Naive thymus-derived CD4-positive, alpha-beta T cell (primary cell): ENCODE data around the gene CX3CR1. TPM values are rescaled to one million over a fixed set of nuclear protein-coding genes. Genes with fewer than 3 reads are reported as not detected.
A peak's percentile ranks its signal among the peaks of the same experiment; 100 is the strongest.

Experiments
- ATAC-seq: fragments of 150-1000 bp; cut with Tn5 transposase; 2 replicates; pipeline ENCODE4 v1.10.0; 2021; ENCODE audit warnings: mild to moderate bottlenecking, moderate library complexity
- CTCF ChIA-PET: fragments of 350-600 bp; sonication (Branson Sonifier 250); formaldehyde crosslinking; loops from one replicate; lab custom pipeline; 2021; ENCODE audit warnings: antibody characterized with exemption; lab: Charles Lee
- POLR2A ChIA-PET: fragments of 350-600 bp; sonication (Branson Sonifier 250); formaldehyde crosslinking; loops from one replicate; lab custom pipeline; 2021; ENCODE audit warnings: antibody characterized with exemption, inconsistent platforms; lab: Charles Lee
- DNase-seq, 9 donors: peaks; one replicate each; pipeline versions ENCODE4 v3.0.0 to v3.0.0-alpha.2; 2020 to 2022; ENCODE audit warnings: mixed read lengths in 1 of 9
- H3K27ac ChIP-seq: one replicate; pipeline ENCODE4 v1.7.0; 2013; ENCODE audit warnings: mild to moderate bottlenecking, low read depth, low read length, moderate library complexity
- H3K27me3 ChIP-seq, 2 donors: one replicate each; pipeline ENCODE4 v1.7.0; 2013; ENCODE audit warnings: low read length in 2 of 2, mild to moderate bottlenecking in 2 of 2, moderate library complexity in 2 of 2; ENCODE audit not compliant: control insufficient read depth in 2 of 2, insufficient read depth in 2 of 2
- H3K36me3 ChIP-seq, 3 experiments: 1 replicate in 2 of 3; 2 replicates in 1 of 3; pipeline ENCODE4 v1.7.0; 2013; ENCODE audit warnings: low read length in 3 of 3, mild to moderate bottlenecking in 3 of 3, moderate library complexity in 1 of 3; ENCODE audit not compliant: insufficient read depth in 3 of 3, control insufficient read depth in 2 of 3
- H3K4me1 ChIP-seq, 2 donors: one replicate each; pipeline ENCODE4 v1.7.0; 2013; ENCODE audit warnings: low read length in 2 of 2, mild to moderate bottlenecking in 2 of 2, moderate library complexity in 1 of 2; ENCODE audit not compliant: control insufficient read depth in 2 of 2, insufficient read depth in 2 of 2
- H3K4me3 ChIP-seq: 2 replicates; pipeline ENCODE4 v1.7.0; 2013; ENCODE audit warnings: mild to moderate bottlenecking, low read length
- H3K9me3 ChIP-seq, 3 experiments: 1 replicate in 2 of 3; 2 replicates in 1 of 3; pipeline ENCODE4 v1.7.0; 2013; ENCODE audit warnings: low read length in 3 of 3; ENCODE audit not compliant: control insufficient read depth in 2 of 3
- H3K27ac Mint-ChIP-seq, 9 donors: one replicate each; pipeline ENCODE4 v1.8.0; 2020 to 2022; ENCODE audit warnings: mixed read lengths in 9 of 9, mild to moderate bottlenecking in 8 of 9, moderate library complexity in 5 of 9, inconsistent platforms in 2 of 9
- H3K27me3 Mint-ChIP-seq, 5 donors: one replicate each; pipeline ENCODE4 v1.8.0; 2021 to 2022; ENCODE audit warnings: mixed read lengths in 5 of 5, mild to moderate bottlenecking in 1 of 5
- H3K36me3 Mint-ChIP-seq, 5 donors: one replicate each; pipeline ENCODE4 v1.8.0; 2020 to 2022; ENCODE audit warnings: mixed read lengths in 5 of 5, mild to moderate bottlenecking in 3 of 5, inconsistent platforms in 1 of 5
- H3K4me1 Mint-ChIP-seq, 7 donors: one replicate each; pipeline ENCODE4 v1.8.0; 2020 to 2022; ENCODE audit warnings: mixed read lengths in 7 of 7, mild to moderate bottlenecking in 3 of 7, inconsistent platforms in 1 of 7
- H3K4me3 Mint-ChIP-seq, 10 donors: one replicate each; pipeline ENCODE4 v1.8.0; 2020 to 2022; ENCODE audit warnings: mild to moderate bottlenecking in 10 of 10, mixed read lengths in 10 of 10, moderate library complexity in 6 of 10, inconsistent platforms in 2 of 10
- H3K9me3 Mint-ChIP-seq, 11 donors: one replicate each; pipeline ENCODE4 v1.8.0; 2020 to 2022; ENCODE audit warnings: mixed read lengths in 11 of 11, mild to moderate bottlenecking in 4 of 11, inconsistent platforms in 1 of 11, moderate library complexity in 1 of 11
- intact Hi-C, 2 donors: fragments of 100-400 bp; cut with micrococcal nuclease; formaldehyde crosslinking; loops; one replicate each; pipeline ENCODE4 v1.15.1; 2023
- polyA plus RNA-seq, 2 donors: library from polyadenylated mRNA; unstranded; fragments of 300-500 nt; fragmentation: Illumina TruSeq; gene quantifications; one replicate each; pipeline ENCODE4 v1.2.3, GENCODE V29; 2021
- total RNA-seq, 6 experiments: library from RNA in 5 of 6; stranded (reverse) in 5 of 6; gene quantifications; 1 replicate in 5 of 6; 2 replicates in 1 of 6; pipeline ENCODE4 v1.2.3 and lab custom pipeline; 2021 to 2026

The CX3CR1 gene
- total and polyA plus RNA-seq, 7 experiments from 2014 or later: 0.54 to 66.6 (median 1.1) TPM

DNA sequence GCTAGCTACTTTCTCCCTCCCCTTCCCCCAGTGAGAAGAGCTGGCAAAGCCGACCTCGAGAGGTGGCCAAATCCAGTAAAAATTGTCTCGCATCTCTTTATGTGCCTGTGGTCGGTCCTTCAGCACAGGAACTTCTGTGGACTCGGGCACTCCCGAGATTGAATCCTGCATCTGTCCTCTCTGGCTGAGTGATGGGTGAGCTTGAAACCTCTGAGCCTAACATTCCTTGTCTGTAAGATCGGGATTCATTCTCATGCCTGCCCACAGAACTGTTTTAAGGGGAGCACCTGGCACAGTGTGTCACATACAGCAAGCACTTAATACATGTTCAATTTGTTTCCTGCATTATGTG, 11.3 kb downstream of the CX3CR1 start:
- no peaks in the 10 kb centered on the region for H3K9me3 ChIP-seq
- H3K4me1 Mint-ChIP-seq: peaks cover 7 to 50% (median 14%) of the 10 kb centered on the region in 7 donors
- H3K36me3 ChIP-seq: no peaks in the 10 kb centered on the region
- H3K36me3 Mint-ChIP-seq: peaks cover 0 to 32% (median 0%) of the 10 kb centered on the region in 5 donors
- intact Hi-C loops: loop anchor here in 1 of 2 donors (1.0 kb wide), 1 partner anchor 20 kb away; no protein-coding TSS in a partner anchor
- peaks cover 0 to 7% (median 0%) of the 10 kb centered on the region in 11 donors for H3K9me3 Mint-ChIP-seq
- ChIA-PET POLR2A (no interaction called here), CTCF (interaction anchor here (0.8 kb wide), 1 partner anchor 20 kb away, joined by 3 read pairs; no protein-coding TSS in a partner anchor)
- no peaks in the 10 kb centered on the region for H3K27me3 ChIP-seq
- H3K27ac ChIP-seq: no peak overlapping the region
- peaks cover 11 to 56% of the 10 kb centered on the region in 2 donors for H3K4me1 ChIP-seq
- H3K27ac Mint-ChIP-seq: peak overlapping the region in 4 of 9 donors; percentile 29 to 99 (median 63)
- H3K4me3 Mint-ChIP-seq: no peak overlapping the region
- peaks cover 0 to 3% (median 0%) of the 10 kb centered on the region in 5 donors for H3K27me3 Mint-ChIP-seq
- DNase-seq (no peak), ATAC-seq (no peak)
- H3K4me3 ChIP-seq: no peak overlapping the region

GRCh38 chr3:39267631-39268548, 11.9 kb downstream of the CX3CR1 start:
- intact Hi-C loops: loop anchor here in 1 of 2 donors (1.0 kb wide), 1 partner anchor 20 kb away; no protein-coding TSS in a partner anchor
- Histone ChIP-seq H3K27me3 (no peaks in the 10 kb centered on the region), H3K27ac (no peak overlapping the region), H3K9me3 (no peaks in the 10 kb centered on the region), H3K4me3 (no peak overlapping the region), H3K36me3 (no peaks in the 10 kb centered on the region), H3K4me1 (peaks cover 11 to 62% of the 10 kb centered on the region in 2 donors)
- Mint-ChIP-seq H3K36me3 (peaks cover 0 to 33% (median 0%) of the 10 kb centered on the region in 5 donors), H3K27ac (peak overlapping the region in 8 of 9 donors; percentile 6 to 99 (median 71)), H3K27me3 (peaks cover 0 to 9% (median 0%) of the 10 kb centered on the region in 5 donors), H3K9me3 (peaks cover 0 to 8% (median 0%) of the 10 kb centered on the region in 11 donors), H3K4me3 (peak overlapping the region in 6 of 10 donors; percentile 20 to 81 (median 26)), H3K4me1 (peaks cover 7 to 56% (median 14%) of the 10 kb centered on the region in 7 donors)
- ATAC-seq: peak; percentile 92
- peak in 8 of 9 donors; percentile 11 to 74 (median 30) for DNase-seq
- ChIA-PET CTCF (no interaction called here), POLR2A (no interaction called here)

DNA sequence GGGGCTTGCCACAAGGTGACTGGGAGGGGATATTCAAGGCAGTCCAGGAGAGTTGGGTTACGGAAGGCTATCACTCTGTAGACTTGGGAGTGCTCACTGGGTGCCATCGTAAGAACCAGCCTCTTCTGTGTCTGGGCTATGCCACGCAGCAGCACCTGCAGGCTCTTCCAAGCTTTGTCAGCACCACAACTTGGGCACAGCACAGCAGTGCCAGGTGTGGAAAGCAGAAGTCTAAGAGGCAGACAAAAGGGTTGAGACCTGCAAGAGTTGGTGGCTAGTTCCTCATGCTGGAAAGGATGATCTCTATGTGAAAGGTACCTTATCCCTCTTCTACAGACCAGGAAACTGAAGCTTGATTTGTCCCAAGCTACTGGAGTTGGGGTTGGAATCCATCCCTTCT, 15.8 kb downstream of the CX3CR1 start:
- no peak for ATAC-seq

GRCh38 chr3:39263576-39263975, 16.3 kb downstream of the CX3CR1 start:
- ATAC-seq: no peak
- H3K27me3 ChIP-seq: no peaks in the 10 kb centered on the region
- no peak for DNase-seq
- peaks cover 14 to 68% (median 19%) of the 10 kb centered on the region in 7 donors for H3K4me1 Mint-ChIP-seq
- no peak overlapping the region for H3K4me3 Mint-ChIP-seq
- H3K27ac Mint-ChIP-seq: no peak overlapping the region
- H3K9me3 Mint-ChIP-seq: peaks cover 0 to 8% (median 0%) of the 10 kb centered on the region in 11 donors
- no peak overlapping the region for H3K4me3 ChIP-seq
- intact Hi-C loops: no loop called here
- peaks cover 11 to 78% of the 10 kb centered on the region in 2 donors for H3K4me1 ChIP-seq
- H3K27me3 Mint-ChIP-seq: peaks cover 0 to 18% (median 9%) of the 10 kb centered on the region in 5 donors
- H3K36me3 ChIP-seq: no peaks in the 10 kb centered on the region
- H3K27ac ChIP-seq: no peak overlapping the region
- ChIA-PET CTCF (interaction anchor here (1.0 kb wide), 1 partner anchor 25 kb away, joined by 3 read pairs; no protein-coding TSS in a partner anchor), POLR2A (no interaction called here)
- H3K9me3 ChIP-seq: no peaks in the 10 kb centered on the region
- peaks cover 0 to 31% (median 0%) of the 10 kb centered on the region in 5 donors for H3K36me3 Mint-ChIP-seq

More for the DNA sequence above, 15.8 kb downstream of the CX3CR1 start:
- H3K27ac ChIP-seq: no peak overlapping the region
- H3K9me3 ChIP-seq: no peaks in the 10 kb centered on the region
- Mint-ChIP-seq H3K4me1 (peaks cover 14 to 66% (median 20%) of the 10 kb centered on the region in 7 donors), H3K36me3 (peaks cover 0 to 31% (median 0%) of the 10 kb centered on the region in 5 donors), H3K4me3 (peak overlapping the region in 1 of 10 donors; percentile 37), H3K27me3 (peaks cover 0 to 15% (median 9%) of the 10 kb centered on the region in 5 donors), H3K27ac (no peak overlapping the region), H3K9me3 (peaks cover 0 to 8% (median 0%) of the 10 kb centered on the region in 11 donors)
- CTCF ChIA-PET: interaction anchor here (1.0 kb wide), 1 partner anchor 24 kb away, joined by 3 read pairs; no protein-coding TSS in a partner anchor
- H3K4me3 ChIP-seq: no peak overlapping the region
- POLR2A ChIA-PET: no interaction called here
- DNase-seq: no peak
- H3K36me3 ChIP-seq: no peaks in the 10 kb centered on the region
- no peaks in the 10 kb centered on the region for H3K27me3 ChIP-seq
- peaks cover 11 to 78% of the 10 kb centered on the region in 2 donors for H3K4me1 ChIP-seq
- intact Hi-C loops: no loop called here

GRCh38 chr3:39262846-39263245, 17.0 kb downstream of the CX3CR1 start:
- DNase-seq (no peak), ATAC-seq (no peak)
- peaks cover 0 to 30% (median 0%) of the 10 kb centered on the region in 5 donors for H3K36me3 Mint-ChIP-seq
- H3K27me3 Mint-ChIP-seq: peaks cover 0 to 20% (median 9%) of the 10 kb centered on the region in 5 donors
- peaks cover 6 to 75% of the 10 kb centered on the region in 2 donors for H3K4me1 ChIP-seq
- intact Hi-C loops: no loop called here
- POLR2A ChIA-PET: no interaction called here
- H3K27ac Mint-ChIP-seq: no peak overlapping the region
- H3K4me3 Mint-ChIP-seq: no peak overlapping the region
- no peaks in the 10 kb centered on the region for H3K36me3 ChIP-seq
- peaks cover 9 to 62% (median 14%) of the 10 kb centered on the region in 7 donors for H3K4me1 Mint-ChIP-seq
- no peak overlapping the region for H3K27ac ChIP-seq
- no peaks in the 10 kb centered on the region for H3K9me3 ChIP-seq
- peaks cover 0 to 8% (median 0%) of the 10 kb centered on the region in 11 donors for H3K9me3 Mint-ChIP-seq
- no peak overlapping the region for H3K4me3 ChIP-seq
- no peaks in the 10 kb centered on the region for H3K27me3 ChIP-seq
- CTCF ChIA-PET: interaction anchor here (1.0 kb wide), 1 partner anchor 26 kb away, joined by 3 read pairs; no protein-coding TSS in a partner anchor

DNA sequence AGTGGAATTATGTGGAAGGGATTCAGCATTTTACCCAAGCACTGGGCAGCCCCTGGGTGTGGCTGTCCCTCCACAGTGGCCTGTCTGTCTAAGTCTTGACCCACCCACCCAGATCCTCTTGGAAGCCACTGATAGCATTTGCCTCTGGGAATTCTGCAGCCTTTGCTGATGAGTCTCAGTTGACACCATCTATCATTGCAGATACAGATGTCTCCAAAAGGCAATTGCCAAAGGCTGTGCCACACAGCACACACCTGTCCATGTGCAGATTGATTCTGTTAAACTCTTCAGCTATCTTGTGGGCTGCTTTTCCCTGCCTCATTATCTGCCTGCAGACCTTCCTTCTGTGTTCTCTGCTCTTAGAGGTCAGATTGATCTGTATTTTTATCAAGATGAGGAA, 18.1 kb downstream of the CX3CR1 start:
- Histone ChIP-seq H3K27me3 (no peaks in the 10 kb centered on the region), H3K4me1 (peaks cover 0 to 74% of the 10 kb centered on the region in 2 donors), H3K9me3 (no peaks in the 10 kb centered on the region), H3K36me3 (no peaks in the 10 kb centered on the region), H3K27ac (no peak overlapping the region), H3K4me3 (no peak overlapping the region)
- H3K27ac Mint-ChIP-seq: peak overlapping the region in 1 of 9 donors; percentile 87
- ChIA-PET CTCF (no interaction called here), POLR2A (no interaction called here)
- peaks cover 0 to 8% (median 0%) of the 10 kb centered on the region in 11 donors for H3K9me3 Mint-ChIP-seq
- no peak for ATAC-seq
- DNase-seq: no peak
- peaks cover 0 to 28% (median 9%) of the 10 kb centered on the region in 5 donors for H3K27me3 Mint-ChIP-seq
- H3K4me3 Mint-ChIP-seq: peak overlapping the region in 1 of 10 donors; percentile 3
- peaks cover 6 to 62% (median 8%) of the 10 kb centered on the region in 7 donors for H3K4me1 Mint-ChIP-seq
- intact Hi-C loops: loop anchor here (1.0 to 2.0 kb wide), 5 partner anchors 27 to 53 kb away; no protein-coding TSS in a partner anchor
- peaks cover 0 to 24% (median 0%) of the 10 kb centered on the region in 5 donors for H3K36me3 Mint-ChIP-seq
